Measurements from ENCODE around the gene SUN5. TPM values are rescaled to one million over a fixed set of nuclear protein-coding genes. Genes with fewer than 3 reads are reported as not detected.

SUN5 gene
- total RNA-seq, 4 donors from 2014 or later, result not detected

DNA sequence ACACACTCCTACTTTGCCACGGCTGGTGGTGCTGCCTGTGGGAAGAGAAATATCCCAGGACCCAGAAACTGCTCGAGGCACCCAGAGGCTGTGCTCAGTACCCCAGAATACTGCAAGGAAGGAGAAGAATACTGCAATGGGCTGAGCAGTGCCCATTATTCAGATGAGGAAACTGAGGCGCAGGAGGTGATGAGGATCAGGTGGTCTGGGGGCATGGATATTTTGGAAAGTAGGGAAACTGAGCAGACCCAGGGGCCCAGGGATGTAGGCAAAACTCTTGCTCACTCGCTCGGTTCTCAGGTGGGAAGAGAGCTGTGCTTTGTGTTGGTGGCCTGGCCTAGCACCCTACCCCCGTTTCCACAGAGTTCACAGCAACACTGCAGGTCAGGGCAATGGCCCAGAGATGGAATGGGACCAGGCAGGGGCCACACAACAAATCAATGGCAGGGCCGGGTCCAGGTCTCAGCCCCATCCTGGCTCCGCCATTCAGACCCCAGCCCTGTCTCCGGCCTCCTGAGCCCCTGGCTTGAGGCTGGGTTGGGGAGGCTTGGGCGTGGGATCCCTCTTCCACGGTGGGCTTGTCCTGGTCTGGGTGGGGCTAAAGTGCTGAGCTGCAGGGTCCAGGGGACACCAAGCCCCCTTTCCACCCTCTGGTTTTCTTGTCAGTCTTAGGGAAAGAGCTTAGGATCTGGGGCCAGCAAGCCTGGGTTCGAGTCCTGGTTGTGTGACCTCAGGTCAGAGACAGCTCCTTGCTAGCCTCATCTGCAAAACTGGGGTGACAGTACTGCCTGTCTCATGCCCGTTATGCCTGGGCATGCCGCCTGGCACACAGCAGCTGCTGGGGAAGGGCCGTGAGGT, 33.9 kb downstream of the SUN5 start:
- peaks cover 0 to 2% (median 0%) of the 10 kb centered on the region in 3 donors for H3K27me3 ChIP-seq
- ATAC-seq (no peak), DNase-seq (no peak)
- TF ChIP-seq CTCF (IDR thresholded peaks at IDR 0.05 in 4 of 5, conservative IDR thresholded peaks at IDR 0.05 in 1 of 5) (no peak), POLR2A (IDR thresholded peaks at IDR 0.05) (no peak)
- in situ Hi-C loops (cut with MboI; ENCODE audit: low sequenced_read_pairs in 4 of 4), result no loop called here
- H3K9me3 ChIP-seq, result no peaks in the 10 kb centered on the region
- H3K4me1 ChIP-seq, result no peaks in the 10 kb centered on the region
- no peak overlapping the region for H3K4me3 ChIP-seq
- no peak overlapping the region for H3K27ac ChIP-seq
- no peaks in the 10 kb centered on the region for H3K36me3 ChIP-seq
- intact Hi-C loops (cut with DNase I; ENCODE audit: low total_unique reads), result no loop called here

DNA sequence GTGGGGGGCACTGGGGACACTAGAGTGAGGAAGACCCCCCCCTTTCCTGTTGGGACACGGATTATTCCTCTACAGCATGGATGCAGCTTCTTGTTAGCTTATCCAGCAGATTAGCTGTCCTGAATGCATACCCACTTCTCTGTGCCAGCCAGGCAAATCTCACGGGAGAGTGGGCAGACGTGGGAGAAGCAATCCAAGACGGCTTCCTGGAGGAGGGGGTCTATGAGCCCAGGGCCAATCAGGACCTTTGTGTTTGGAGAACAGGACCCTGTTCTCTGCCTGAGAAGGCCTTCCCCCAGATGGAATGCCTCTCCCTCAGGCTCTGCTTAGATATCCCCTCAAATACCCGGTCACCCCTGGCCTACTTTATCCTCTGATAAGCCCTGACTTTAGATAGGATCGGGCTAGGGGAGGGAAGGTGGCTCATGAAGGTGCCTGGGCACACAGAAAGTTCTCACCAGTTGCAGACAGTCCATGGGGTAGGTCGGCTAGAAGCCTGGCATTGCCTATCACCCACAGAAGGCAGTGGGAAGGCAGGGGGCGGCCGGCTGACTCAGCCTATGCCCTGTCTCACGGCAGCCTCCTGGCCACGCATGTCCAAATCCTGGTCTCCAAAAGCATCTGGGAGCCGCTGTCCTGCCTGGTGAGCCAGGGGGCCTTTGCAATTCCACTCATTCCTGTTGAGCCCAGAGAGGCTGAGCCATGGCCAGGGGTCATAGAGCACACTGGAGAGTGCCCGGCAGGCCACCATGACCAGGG, 34.7 kb downstream of the SUN5 start:
- H3K27ac ChIP-seq, result no peak overlapping the region
- no peak overlapping the region for H3K4me3 ChIP-seq
- H3K4me1 ChIP-seq, result no peaks in the 10 kb centered on the region
- H3K27me3 ChIP-seq, result peaks cover 0 to 5% (median 0%) of the 10 kb centered on the region in 3 donors
- intact Hi-C loops (cut with DNase I; ENCODE audit: low total_unique reads), result no loop called here
- H3K9me3 ChIP-seq, result no peaks in the 10 kb centered on the region
- TF ChIP-seq POLR2A (IDR thresholded peaks at IDR 0.05), result no peak
- no peak for TF ChIP-seq CTCF (IDR thresholded peaks at IDR 0.05 in 4 of 5, conservative IDR thresholded peaks at IDR 0.05 in 1 of 5)
- in situ Hi-C loops (cut with MboI; ENCODE audit: low sequenced_read_pairs in 4 of 4), result no loop called here
- no peak for ATAC-seq
- DNase-seq, result no peak
- H3K36me3 ChIP-seq, result no peaks in the 10 kb centered on the region

GRCh38 chr20:32968478-32969241, 35.6 kb downstream of the SUN5 start:
- H3K27ac ChIP-seq, result no peak overlapping the region
- in situ Hi-C loops (cut with MboI; ENCODE audit: low sequenced_read_pairs in 4 of 4) (no loop called here), intact Hi-C loops (cut with DNase I; ENCODE audit: low total_unique reads) (no loop called here)
- ATAC-seq (no peak), DNase-seq (no peak)
- peaks cover 0 to 5% (median 0%) of the 10 kb centered on the region in 3 donors for H3K27me3 ChIP-seq
- H3K4me3 ChIP-seq, result no peak overlapping the region
- no peak for TF ChIP-seq CTCF (IDR thresholded peaks at IDR 0.05 in 4 of 5, conservative IDR thresholded peaks at IDR 0.05 in 1 of 5)
- no peak for TF ChIP-seq POLR2A (IDR thresholded peaks at IDR 0.05)
- H3K36me3 ChIP-seq, result no peaks in the 10 kb centered on the region
- H3K4me1 ChIP-seq, result no peaks in the 10 kb centered on the region
- no peaks in the 10 kb centered on the region for H3K9me3 ChIP-seq

DNA sequence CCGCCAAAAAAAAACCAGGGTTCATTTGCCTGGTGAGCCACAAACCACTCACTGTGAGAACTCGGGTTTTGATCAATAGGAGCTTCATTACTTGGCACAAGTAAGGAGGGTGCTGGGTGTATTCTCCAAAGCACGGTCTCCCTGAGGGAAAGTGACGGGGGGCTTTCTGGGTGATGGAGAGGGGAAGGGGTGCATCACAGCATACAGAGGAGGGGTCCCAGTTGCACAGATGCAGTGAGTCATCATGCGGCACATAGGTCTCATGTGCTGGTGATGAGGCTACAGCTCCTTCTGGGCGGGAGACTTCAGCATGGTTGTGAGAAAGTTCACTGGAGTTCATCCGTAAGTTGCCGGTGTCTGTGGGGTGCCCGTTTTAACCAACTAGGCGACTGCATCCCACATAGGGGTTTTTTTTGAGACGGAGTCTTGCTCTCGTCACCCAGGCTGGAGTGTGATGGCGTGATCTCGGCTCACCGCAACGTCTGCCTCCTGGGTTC, 36.2 kb downstream of the SUN5 start:
- H3K27me3 ChIP-seq, result peaks cover 0 to 5% (median 0%) of the 10 kb centered on the region in 3 donors
- no peak for DNase-seq
- intact Hi-C loops (cut with DNase I; ENCODE audit: low total_unique reads) (no loop called here), in situ Hi-C loops (cut with MboI; ENCODE audit: low sequenced_read_pairs in 4 of 4) (no loop called here)
- H3K4me3 ChIP-seq, result no peak overlapping the region
- H3K4me1 ChIP-seq, result no peaks in the 10 kb centered on the region
- no peaks in the 10 kb centered on the region for H3K36me3 ChIP-seq
- TF ChIP-seq POLR2A (IDR thresholded peaks at IDR 0.05) (no peak), CTCF (IDR thresholded peaks at IDR 0.05 in 4 of 5, conservative IDR thresholded peaks at IDR 0.05 in 1 of 5) (no peak)
- H3K27ac ChIP-seq, result no peak overlapping the region
- no peak for ATAC-seq
- H3K9me3 ChIP-seq, result no peaks in the 10 kb centered on the region
